ENCODE results near the gene RBM18. TPM values are rescaled to one million over a fixed set of nuclear protein-coding genes. Genes with fewer than 3 reads are reported as not detected.

RBM18 gene
- total RNA-seq, 4 donors from 2014 or later = 0.80 to 9.7 (median 4.6) TPM

GRCh38 chr9:122221183-122221811, 43.3 kb downstream of the RBM18 start:
- no peak for DNase-seq
- H3K27ac ChIP-seq = no peak overlapping the region
- peaks cover 100% of the 10 kb centered on the region for H3K27me3 ChIP-seq
- H3K4me3 ChIP-seq = no peak overlapping the region
- no peaks in the 10 kb centered on the region for H3K9me3 ChIP-seq
- TF ChIP-seq CTCF (IDR thresholded peaks at IDR 0.05) (no peak), POLR2A (IDR thresholded peaks at IDR 0.05) (no peak), EP300 (IDR thresholded peaks at IDR 0.05; ENCODE audit: low read depth) (no peak), POLR2AphosphoS5 (IDR thresholded peaks at IDR 0.05) (no peak)
- in situ Hi-C loops (cut with MboI; ENCODE audit: low pct_ligation_motif_present in 1 of 4, low pct_unique_long_range_greater_than_20kb in 1 of 4, low sequenced_read_pairs in 3 of 4) = no loop called here
- H3K36me3 ChIP-seq = no peaks in the 10 kb centered on the region
- WGBS, 2 donors (ENCODE audit: low coverage in 1 of 2) = 25% methylated on average over 22 of the region's 27 CpGs; no CpG with 5 or more reads in 1 of the 2 donors
- intact Hi-C loops (cut with DNase I; ENCODE audit: low total_unique reads) = no loop called here
- peaks cover 8 to 26% (median 17%) of the 10 kb centered on the region in 4 donors for H3K4me1 ChIP-seq

- TF ChIP-seq POLR2A (IDR thresholded peaks at IDR 0.05) (no peak), CTCF (IDR thresholded peaks at IDR 0.05) (no peak), POLR2AphosphoS5 (IDR thresholded peaks at IDR 0.05) (no peak), EP300 (IDR thresholded peaks at IDR 0.05; ENCODE audit: low read depth) (no peak)
- no peak overlapping the region for H3K27ac ChIP-seq
- peaks cover 8 to 20% (median 14%) of the 10 kb centered on the region in 4 donors for H3K4me1 ChIP-seq
- no peaks in the 10 kb centered on the region for H3K9me3 ChIP-seq
- H3K4me3 ChIP-seq = no peak overlapping the region
- WGBS, 2 donors (ENCODE audit: low coverage in 1 of 2) = 28 to 40% methylated on average over 8 to 18 of the region's 18 CpGs
- DNase-seq = no peak
- no peaks in the 10 kb centered on the region for H3K36me3 ChIP-seq
- peaks cover 100% of the 10 kb centered on the region for H3K27me3 ChIP-seq
- in situ Hi-C loops (cut with MboI; ENCODE audit: low pct_ligation_motif_present in 1 of 4, low pct_unique_long_range_greater_than_20kb in 1 of 4, low sequenced_read_pairs in 3 of 4) (no loop called here), intact Hi-C loops (cut with DNase I; ENCODE audit: low total_unique reads) (no loop called here)
Measured at GRCh38 chr9:122220673-122221182, 43.9 kb downstream of the RBM18 start.

GRCh38 chr9:122219856-122220672, 44.6 kb downstream of the RBM18 start:
- in situ Hi-C loops (cut with MboI; ENCODE audit: low pct_ligation_motif_present in 1 of 4, low pct_unique_long_range_greater_than_20kb in 1 of 4, low sequenced_read_pairs in 3 of 4) (no loop called here), intact Hi-C loops (cut with DNase I; ENCODE audit: low total_unique reads) (no loop called here)
- Histone ChIP-seq H3K27me3 (peaks cover 100% of the 10 kb centered on the region), H3K36me3 (no peaks in the 10 kb centered on the region), H3K9me3 (no peaks in the 10 kb centered on the region), H3K4me3 (peak overlapping the region in 1 of 4 donors; percentile 34), H3K27ac (no peak overlapping the region), H3K4me1 (peaks cover 8 to 19% (median 13%) of the 10 kb centered on the region in 4 donors)
- TF ChIP-seq POLR2AphosphoS5 (IDR thresholded peaks at IDR 0.05) (peak in 1 of 3 donors; percentile 45), EP300 (IDR thresholded peaks at IDR 0.05; ENCODE audit: low read depth) (no peak), POLR2A (IDR thresholded peaks at IDR 0.05) (no peak)
- DNase-seq = no peak
- WGBS, 2 donors (ENCODE audit: low coverage in 1 of 2) = 16 to 48% methylated on average over 10 to 50 of the region's 57 CpGs

GRCh38 chr9:122218935-122219855, 45.4 kb downstream of the RBM18 start:
- no peaks in the 10 kb centered on the region for H3K9me3 ChIP-seq
- peak overlapping the region in 1 of 4 donors; percentile 34 for H3K4me3 ChIP-seq
- H3K4me1 ChIP-seq = peaks cover 9 to 22% (median 15%) of the 10 kb centered on the region in 4 donors
- H3K36me3 ChIP-seq = no peaks in the 10 kb centered on the region
- peaks cover 100% of the 10 kb centered on the region for H3K27me3 ChIP-seq
- H3K27ac ChIP-seq = no peak overlapping the region
- intact Hi-C loops (cut with DNase I; ENCODE audit: low total_unique reads) = no loop called here
- no peak for DNase-seq
- TF ChIP-seq EP300 (IDR thresholded peaks at IDR 0.05; ENCODE audit: low read depth) = no peak
- TF ChIP-seq CTCF (IDR thresholded peaks at IDR 0.05) = no peak
- TF ChIP-seq POLR2AphosphoS5 (IDR thresholded peaks at IDR 0.05) = no peak
- TF ChIP-seq POLR2A (IDR thresholded peaks at IDR 0.05) = no peak
- WGBS, 2 donors (ENCODE audit: low coverage in 1 of 2) = 4 to 5% methylated on average over 20 to 37 of the region's 59 CpGs
- in situ Hi-C loops (cut with MboI; ENCODE audit: low pct_ligation_motif_present in 1 of 4, low pct_unique_long_range_greater_than_20kb in 1 of 4, low sequenced_read_pairs in 3 of 4) = no loop called here
